ENCODE measurements around the gene RHBDL1.

GRCh38 chr16:641326-642188, 33.9 kb upstream of the RHBDL1 start, which contains the start of gene MCRIP2:
- TF ChIP-seq CTCF (IDR thresholded peaks at IDR 0.05), result no peak
- peak; percentile 65 to 90 for TF ChIP-seq POLR2A (IDR thresholded peaks at IDR 0.05)
